GM21526 (cell line): ENCODE measurements around the gene PRIMA1.

Experiments
- ATAC-seq: cut with Tn5 transposase; IDR thresholded peaks from one replicate; pipeline ENCODE4 v1.9.1; 2021; ENCODE audit warnings: moderate library complexity; ENCODE audit not compliant: unreplicated experiment, low FRiP score

PRIMA1 gene

GRCh38 chr14:93688239-93688666 lies 100.0 kb downstream of the PRIMA1 start:
- no peak for ATAC-seq

GRCh38 chr14:93686268-93686667 lies 102.0 kb downstream of the PRIMA1 start:
- ATAC-seq: no peak

GRCh38 chr14:93685121-93685895 lies 103.0 kb downstream of the PRIMA1 start:
- no peak for ATAC-seq

- ATAC-seq: no peak
Observed at GRCh38 chr14:93683226-93683625, 105.1 kb downstream of the PRIMA1 start.

- ATAC-seq: no peak
Observed at GRCh38 chr14:93682459-93682858, 105.8 kb downstream of the PRIMA1 start.

GRCh38 chr14:93676416-93676958 lies 111.8 kb downstream of the PRIMA1 start:
- ATAC-seq: no peak

- no peak for ATAC-seq
Observed at GRCh38 chr14:93675651-93676050, 112.6 kb downstream of the PRIMA1 start.

GRCh38 chr14:93674343-93674742 lies 113.9 kb downstream of the PRIMA1 start:
- no peak for ATAC-seq

- no peak for ATAC-seq
Observed at GRCh38 chr14:93669632-93670031, 118.7 kb downstream of the PRIMA1 start.
